ENCODE measurements around the gene ZNF136.

- TF ChIP-seq POLR2A (IDR thresholded peaks at IDR 0.05; ENCODE audit: low read length): no peak
- no peak for TF ChIP-seq GATA1 (IDR thresholded peaks at IDR 0.05; ENCODE audit: low read depth, low read length)
Measured at GRCh38 chr19:12217332-12217731, 54.4 kb downstream of the ZNF136 start.
